GM18951 (cell line): ENCODE results near the gene DPRX.

Experiments
- POLR2A ChIP-seq: IDR thresholded peaks from 4 replicates; pipeline ENCODE4 v1.6.1; 2011; ENCODE audit warnings: mild to moderate bottlenecking; ENCODE audit not compliant: insufficient read length, insufficient read depth; ENCODE audit errors: extremely low read depth
- in situ Hi-C: fragments of 300-500 bp; cut with MboI; formaldehyde crosslinking; loops from one replicate; pipeline ENCODE4 v1.12.0; 2022; ENCODE audit warnings: low sequenced_read_pairs, mixed read lengths, inconsistent platforms; ENCODE audit not compliant: unreplicated experiment

Gene DPRX

GRCh38 chr19:53631949-53632407, at the start of gene DPRX:
Gene DPRX (plus strand): TSS chr19:53631999. CDS start chr19:53632107, 108 bp downstream.
- in situ Hi-C loops = no loop called here
- TF ChIP-seq POLR2A = no peak

DNA sequence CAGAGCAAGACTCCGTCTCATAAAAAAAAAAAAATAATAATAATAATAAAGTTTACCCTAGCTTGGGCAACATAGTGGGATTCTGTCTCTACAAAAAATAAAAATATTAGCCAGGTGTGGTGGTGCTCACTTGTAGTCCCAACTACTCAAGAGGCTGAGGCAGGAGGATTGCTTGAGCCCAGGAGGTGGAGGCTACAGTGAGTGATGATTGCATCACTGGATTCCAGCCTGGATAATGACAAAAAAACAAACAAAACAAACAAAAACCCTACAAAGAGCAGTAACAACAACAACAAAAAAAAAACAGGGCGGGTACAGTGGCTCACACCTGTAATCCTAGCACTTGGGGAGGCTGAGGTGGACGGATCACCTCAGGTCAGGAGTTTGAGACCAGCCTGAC, 48.6 kb upstream of the DPRX start:
- in situ Hi-C loops = no loop called here
- TF ChIP-seq POLR2A = no peak

DNA sequence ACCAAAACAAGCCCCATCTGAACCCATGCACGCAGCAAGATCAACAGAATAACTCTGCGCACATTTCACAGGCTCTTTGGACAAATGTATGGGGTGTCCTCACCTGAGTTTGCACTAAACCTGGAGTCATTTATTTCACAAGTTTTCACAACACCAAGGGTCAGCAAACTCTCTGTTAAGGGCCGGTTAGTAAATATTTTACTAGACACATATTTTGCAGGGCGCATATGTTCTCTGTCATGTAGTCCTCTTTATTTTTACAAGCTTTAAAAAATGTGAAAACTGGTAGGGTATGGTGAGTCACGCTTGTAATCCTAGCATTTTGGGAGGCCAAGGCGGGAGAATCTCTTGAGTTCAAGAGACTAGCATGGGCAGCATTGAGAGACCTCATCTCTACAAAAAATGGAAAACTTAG, 45.5 kb upstream of the DPRX start:
- TF ChIP-seq POLR2A = no peak

GRCh38 chr19:53594811-53595509, 36.8 kb upstream of the DPRX start:
- in situ Hi-C loops = no loop called here
- TF ChIP-seq POLR2A = no peak

More for the DNA sequence above, 45.5 kb upstream of the DPRX start:
- in situ Hi-C loops = no loop called here

DNA sequence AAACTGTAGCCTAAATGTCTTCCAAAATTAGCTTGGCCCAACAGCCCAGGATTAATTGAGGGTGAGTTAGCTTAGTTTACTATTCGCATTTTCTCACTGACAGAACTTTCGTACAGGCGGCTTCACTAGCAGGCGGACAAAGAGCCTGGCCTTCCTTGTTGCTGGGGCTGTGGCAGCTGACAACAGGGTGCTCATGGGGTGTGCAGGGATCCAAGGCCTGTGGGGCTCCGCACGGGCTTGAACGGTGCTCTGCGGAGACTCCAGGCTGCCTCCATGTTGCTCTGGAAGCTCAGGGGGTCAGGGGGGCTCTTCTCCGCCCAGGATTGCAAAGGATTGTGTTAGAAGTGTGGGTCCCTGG, 36.3 kb upstream of the DPRX start:
- no peak for TF ChIP-seq POLR2A
- in situ Hi-C loops = no loop called here

DNA sequence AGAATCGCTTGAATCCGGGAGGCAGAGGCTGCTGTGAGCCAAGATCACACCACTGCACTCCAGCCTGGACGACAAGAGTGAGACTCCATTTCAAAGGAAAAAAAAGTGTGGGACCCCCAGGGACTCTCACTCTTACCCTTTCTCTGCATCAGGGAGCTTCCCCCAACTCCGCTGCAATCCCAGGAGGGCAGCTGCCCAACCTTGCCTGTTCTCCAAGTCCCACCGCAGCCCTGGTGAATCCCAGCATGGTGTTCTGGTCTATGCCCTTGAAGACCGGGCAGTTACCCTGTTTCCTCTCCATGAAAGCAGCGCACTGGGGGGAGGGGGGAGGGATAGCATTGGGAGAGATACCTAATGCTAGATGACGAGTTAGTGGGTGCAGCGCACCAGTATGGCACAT, 35.7 kb upstream of the DPRX start:
- no peak for TF ChIP-seq POLR2A
- in situ Hi-C loops = no loop called here

DNA sequence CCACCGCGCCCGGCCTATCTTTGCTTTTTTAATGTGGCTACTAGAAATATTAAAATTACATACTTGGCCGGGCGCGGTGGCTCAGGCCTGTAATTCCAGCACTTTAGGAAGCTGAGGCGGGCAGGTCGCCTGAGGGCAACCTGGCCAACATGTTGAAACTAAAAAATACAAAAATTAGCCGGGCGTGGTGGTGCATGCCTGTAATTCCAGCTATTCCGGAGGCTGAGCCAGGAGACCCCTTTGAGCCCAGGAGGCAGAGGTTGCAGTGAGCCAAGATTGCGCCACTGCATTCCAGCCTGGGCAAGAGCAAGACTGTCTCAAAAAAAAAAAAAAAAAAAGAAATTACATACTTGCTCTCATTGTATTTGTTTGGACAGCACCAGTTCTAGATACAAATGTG, 34.8 kb upstream of the DPRX start:
- in situ Hi-C loops = no loop called here
- TF ChIP-seq POLR2A = no peak

DNA sequence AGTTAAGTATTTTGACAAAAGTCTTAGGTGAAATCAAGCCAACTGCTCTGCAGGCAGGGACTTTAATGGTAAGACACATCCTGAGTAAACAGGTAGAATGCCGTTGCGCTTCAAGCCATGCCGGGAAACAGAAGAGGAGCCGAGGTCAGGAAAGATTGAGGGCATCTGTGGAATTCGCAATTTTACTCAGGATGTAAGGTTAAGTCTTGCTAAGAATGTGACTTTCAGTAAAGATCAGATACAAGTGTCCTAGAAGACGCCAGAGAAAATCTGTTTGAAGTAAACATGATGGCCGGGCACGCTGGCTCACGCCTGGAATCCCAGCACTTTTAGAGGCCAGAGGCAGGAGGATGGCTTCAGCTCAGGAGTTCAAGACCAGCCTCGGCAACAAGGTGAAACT, 33.4 kb upstream of the DPRX start:
- in situ Hi-C loops = no loop called here
- no peak for TF ChIP-seq POLR2A

DNA sequence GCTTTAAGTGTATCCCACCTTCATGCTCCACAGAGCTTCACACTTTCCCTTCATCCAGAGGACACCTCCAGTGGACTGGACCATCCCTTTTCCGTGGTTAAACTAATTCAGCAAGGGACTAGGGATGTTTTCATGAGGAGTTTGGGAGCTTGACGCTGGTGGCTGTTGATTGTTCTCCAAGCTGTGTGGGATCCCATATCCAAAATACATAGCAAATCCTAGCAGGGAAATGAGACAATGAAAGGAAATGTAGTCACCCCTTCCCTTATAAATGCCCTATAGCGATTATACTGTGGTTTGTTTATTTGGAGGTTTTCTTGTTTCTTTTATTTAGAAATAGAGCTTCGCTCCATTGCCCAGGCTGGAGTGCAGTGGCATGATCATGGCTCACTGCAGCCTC, 31.6 kb upstream of the DPRX start:
- TF ChIP-seq POLR2A = no peak
- in situ Hi-C loops = no loop called here

GRCh38 chr19:53606031-53606430, 25.8 kb upstream of the DPRX start:
- no peak for TF ChIP-seq POLR2A
- in situ Hi-C loops = no loop called here

DNA sequence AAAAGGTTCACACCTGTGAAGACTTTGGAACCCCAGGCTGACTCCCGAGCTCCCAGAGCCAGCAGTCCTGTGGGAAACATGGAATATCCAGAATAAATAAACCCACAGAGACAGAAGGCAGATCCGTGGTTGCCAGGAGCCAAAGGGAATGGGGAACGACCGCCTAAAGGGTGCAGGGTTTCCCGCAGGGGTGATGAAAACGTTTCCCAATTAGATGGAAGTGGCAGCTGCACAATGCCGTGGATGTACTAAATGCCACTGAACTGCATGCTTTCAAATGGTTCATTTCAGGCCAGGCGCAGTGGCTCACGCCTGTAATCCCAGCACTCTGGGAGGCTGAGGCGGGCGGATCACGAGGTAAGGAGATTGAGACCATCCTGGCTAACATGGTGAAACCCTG, 23.4 kb upstream of the DPRX start:
- in situ Hi-C loops = no loop called here
- TF ChIP-seq POLR2A = no peak

GRCh38 chr19:53612762-53613526, 18.9 kb upstream of the DPRX start:
- no peak for TF ChIP-seq POLR2A
- in situ Hi-C loops = no loop called here

DNA sequence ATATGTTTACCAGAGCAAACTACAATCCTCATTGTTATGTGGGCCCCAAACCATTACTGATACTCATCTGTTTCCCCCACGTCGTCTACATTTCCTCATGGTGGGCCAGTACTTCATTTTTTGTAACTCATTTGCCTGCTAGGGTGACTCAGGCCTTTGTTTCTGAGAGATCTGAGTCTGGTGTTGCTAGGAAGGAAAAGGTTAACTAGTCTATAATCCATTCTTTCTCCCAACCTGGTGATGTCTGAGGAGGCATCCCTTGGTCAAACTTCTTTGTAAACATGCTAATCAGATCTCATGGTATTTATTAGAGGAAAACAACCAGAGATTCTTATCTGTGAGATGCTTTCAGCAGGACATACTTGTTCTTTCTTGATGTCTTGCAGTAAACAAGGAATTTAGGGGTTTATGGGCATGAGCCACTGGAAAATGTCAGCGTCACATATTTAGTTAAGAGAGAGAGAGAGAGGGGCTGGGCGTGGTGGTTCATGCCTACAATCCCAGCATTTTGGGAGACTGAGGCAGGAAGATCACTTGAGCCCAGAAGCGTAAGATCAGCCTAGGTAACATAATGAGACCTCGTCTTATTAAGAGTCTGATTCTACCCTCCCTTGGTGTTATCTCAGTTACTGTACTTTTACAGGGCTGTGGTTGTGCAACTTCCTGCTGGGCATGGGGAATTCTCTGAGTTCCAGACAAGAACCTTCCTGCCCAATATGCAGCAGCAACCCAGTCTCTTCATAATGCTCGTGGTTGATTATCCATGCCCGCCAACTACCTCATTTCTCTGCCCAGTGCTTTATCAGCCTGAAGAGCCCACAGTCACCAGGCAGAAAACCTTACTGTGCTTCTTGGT, 9.7 kb upstream of the DPRX start:
- in situ Hi-C loops = no loop called here
- no peak for TF ChIP-seq POLR2A
